Muscle of back (tissue), 11 donors: ENCODE data around the gene CYP27C1. TPM values are rescaled to one million over a fixed set of nuclear protein-coding genes. Genes with fewer than 3 reads are reported as not detected.
A peak's percentile ranks its signal among the peaks of the same experiment; 100 is the strongest.
"Not testable (repeated sequence)": the region's sequence is repeated elsewhere in the genome, so short reads cannot be mapped to it uniquely, and the experiment has no call there.

Experiments
- DNase-seq, 3 donors: peaks; one replicate each; pipeline versions ENCODE4 v3.0.0 to v3.0.0-alpha.2; 2013
- polyA plus RNA-seq, 10 donors: library from polyadenylated mRNA; unstranded; fragments of 120-200 nt; gene quantifications; one replicate each; pipeline ENCODE4 v1.2.1, GENCODE V29; 2013; ENCODE audit not compliant: insufficient read length in 10 of 10

The CYP27C1 gene
- polyA plus RNA-seq, 10 donors = 2.7 to 7.5 (median 5.2) TPM

DNA sequence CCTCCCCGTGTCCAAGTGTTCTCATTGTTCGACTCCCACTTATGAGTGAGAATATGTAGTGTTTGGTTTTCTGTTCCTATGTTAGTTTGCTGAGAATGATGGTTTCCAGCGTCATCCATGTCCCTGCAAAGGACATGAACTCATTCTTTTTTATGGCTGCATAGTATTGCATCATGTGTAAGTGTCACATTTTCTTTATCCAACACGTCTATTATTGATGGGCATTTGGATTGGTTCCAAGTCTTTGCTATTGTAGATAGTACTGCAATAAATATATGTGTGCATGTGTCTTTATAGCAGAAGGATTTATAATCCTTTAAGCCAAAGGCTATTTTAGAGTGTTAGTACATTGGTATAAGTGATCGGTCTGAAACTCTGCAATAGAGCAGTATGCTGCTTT lies 4.0 kb upstream of the CYP27C1 start:
- not testable (repeated sequence) for DNase-seq

DNA sequence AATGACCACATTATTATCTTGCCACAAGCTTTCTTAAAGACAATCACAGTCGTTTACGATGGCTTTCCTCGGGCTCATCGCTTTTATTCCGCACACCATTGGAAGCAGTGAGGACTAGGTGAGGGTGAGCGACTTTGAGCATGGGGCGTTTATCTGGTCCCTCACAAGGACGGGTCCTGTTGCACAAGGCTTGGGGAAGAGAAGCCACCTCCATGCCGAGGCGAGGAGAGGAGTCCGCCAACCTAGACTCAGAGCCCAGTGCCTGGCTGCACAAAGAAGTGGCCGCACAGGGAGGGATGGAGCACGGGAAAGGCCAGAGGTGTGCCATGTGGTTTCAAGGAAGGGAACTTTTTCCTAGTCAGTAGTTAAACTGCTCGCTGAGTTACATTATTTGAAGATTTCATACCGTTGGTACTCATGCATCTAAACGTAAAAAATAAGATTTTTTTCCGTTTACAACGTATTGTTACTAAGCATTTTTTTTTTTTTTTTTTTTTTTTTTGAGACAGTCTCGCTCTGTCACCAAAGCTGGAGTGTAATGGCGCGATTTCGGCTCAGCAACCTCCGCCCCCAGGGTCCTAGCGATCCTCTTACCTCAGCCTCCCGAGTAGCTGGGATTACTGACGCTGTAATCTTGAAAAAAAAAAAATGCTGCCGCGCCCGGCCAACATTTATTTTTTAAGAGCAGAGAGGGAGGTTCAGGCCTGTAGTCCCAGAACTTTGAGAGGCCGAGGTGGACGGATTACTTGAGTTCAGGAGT lies 849 bp upstream of the CYP27C1 start:
- DNase-seq = peak in 2 of 3 donors; percentile 16 to 76

- peak in 2 of 3 donors; percentile 50 to 74 for DNase-seq
Measured at GRCh38 chr2:127219171-127220070, 678 bp downstream of the CYP27C1 start.

GRCh38 chr2:127218812-127219170 lies 1.3 kb downstream of the CYP27C1 start:
- DNase-seq = no peak

GRCh38 chr2:127217470-127218325 lies 2.4 kb downstream of the CYP27C1 start:
- no peak for DNase-seq

- DNase-seq = no peak
Measured at GRCh38 chr2:127216593-127216992, 3.5 kb downstream of the CYP27C1 start.

- no peak for DNase-seq
Measured at GRCh38 chr2:127216095-127216494, 4.0 kb downstream of the CYP27C1 start.

DNA sequence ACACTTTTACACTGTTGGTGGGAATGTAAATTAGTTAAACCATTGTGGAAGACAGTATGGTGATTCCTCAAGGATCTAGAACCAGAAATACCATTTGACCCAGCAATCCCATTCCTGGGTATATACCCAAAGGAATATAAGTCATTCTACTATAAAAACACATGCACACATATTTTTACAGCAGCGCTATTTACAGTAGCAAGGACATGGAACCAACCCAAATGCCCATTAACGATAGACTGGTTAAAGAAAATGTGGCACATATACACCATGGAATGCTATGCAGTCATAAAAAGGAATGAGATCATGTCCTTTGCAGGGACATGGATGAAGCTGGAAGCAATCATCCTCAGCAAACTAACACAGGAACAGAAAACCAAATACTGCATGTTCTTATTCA lies 5.9 kb downstream of the CYP27C1 start:
- DNase-seq = not testable (repeated sequence)

DNA sequence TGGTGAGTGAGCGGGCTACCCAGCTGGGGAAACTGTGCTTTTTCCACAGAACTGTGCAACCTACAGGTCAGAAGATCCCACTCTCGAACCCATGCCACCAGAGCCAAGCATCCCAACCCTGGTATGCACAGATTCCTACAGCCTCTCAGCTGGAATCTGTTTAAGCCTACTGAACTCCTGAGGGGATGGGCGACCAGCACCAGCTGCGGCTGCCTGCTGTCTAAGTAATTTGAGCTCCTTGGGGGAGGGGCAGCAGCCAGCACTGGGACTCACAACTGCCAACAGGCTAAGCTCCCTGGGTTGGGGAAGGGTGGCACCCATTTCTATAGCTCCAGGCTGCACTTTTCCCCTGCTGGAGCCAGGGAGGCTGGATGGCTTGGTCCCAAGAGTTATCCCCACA lies 11.8 kb downstream of the CYP27C1 start:
- peak in 2 of 3 donors; percentile 48 to 52 for DNase-seq

DNA sequence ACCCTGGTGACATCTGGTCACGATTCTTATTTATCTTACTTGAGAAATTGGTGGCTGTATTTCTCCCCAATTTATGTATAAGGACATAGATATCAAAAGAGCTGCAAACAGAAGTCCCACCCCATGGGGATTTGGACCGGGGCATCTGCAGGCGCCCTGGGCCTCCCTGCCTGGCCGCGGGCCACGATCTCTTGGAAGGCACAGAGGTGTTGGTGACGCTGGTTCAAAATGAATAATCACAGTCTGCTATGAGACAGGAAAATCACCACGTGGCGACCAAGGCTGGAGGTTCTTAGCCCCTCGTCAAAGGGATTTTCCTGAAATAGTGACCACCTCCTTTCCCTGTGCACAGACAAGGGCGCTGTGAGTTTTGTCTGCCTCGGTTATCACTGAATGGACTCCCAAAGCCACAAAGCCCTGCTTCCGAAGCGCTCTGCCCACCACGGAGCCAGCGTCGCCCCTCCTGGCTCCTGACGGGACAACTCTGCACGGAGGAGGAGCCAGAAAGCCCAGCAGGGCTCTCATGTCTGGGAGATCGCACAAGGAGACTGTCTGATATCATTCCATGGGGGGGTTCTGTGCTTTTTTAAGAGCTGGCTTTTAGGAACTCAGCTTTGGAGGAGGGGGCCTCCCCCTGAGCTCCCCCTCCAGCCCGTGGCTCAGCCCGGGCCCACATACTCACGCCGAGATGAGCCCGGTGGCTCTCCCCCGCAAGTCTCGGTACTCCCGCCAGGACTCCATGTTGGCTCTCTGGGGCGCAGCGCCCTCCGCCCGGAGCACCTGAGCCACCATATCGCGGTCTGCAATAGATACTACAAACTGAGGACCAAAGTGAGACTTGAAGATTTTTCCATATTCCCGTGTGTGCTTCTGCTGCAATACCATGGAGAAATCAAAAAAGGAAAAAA lies 14.6 kb downstream of the CYP27C1 start:
- no peak for DNase-seq

GRCh38 chr2:127201452-127201851 lies 18.6 kb downstream of the CYP27C1 start:
- DNase-seq = no peak

GRCh38 chr2:127200962-127201361 lies 19.1 kb downstream of the CYP27C1 start:
- no peak for DNase-seq

GRCh38 chr2:127199223-127199622 lies 20.9 kb downstream of the CYP27C1 start:
- DNase-seq = no peak

- DNase-seq = peak in 2 of 3 donors; percentile 44 to 72
Measured at GRCh38 chr2:127197475-127198385, 22.4 kb downstream of the CYP27C1 start.

DNA sequence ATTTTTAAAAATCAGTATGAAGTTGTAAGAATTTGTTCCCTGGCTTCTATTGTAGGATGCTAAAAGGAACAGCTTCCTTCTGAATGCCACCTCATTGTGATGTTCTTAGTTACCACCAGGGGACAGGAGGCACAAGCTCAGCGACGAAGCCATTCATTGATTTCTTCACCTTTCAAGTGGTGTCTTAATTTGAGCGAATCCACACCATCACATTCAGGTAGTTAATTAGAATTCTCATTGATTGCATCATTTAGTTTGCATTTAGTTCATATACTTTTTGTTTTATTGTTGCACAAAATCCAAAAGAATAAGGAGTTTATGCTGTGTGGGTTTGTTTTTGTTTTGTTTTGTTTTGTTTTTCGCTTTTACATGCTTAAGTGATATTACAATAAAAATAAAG lies 23.1 kb downstream of the CYP27C1 start:
- no peak for DNase-seq

- DNase-seq = no peak
Measured at GRCh38 chr2:127196549-127196948, 23.6 kb downstream of the CYP27C1 start.

- no peak for DNase-seq
Measured at GRCh38 chr2:127195140-127196074, 24.7 kb downstream of the CYP27C1 start.

GRCh38 chr2:127194447-127194846 lies 25.7 kb downstream of the CYP27C1 start:
- no peak for DNase-seq

DNA sequence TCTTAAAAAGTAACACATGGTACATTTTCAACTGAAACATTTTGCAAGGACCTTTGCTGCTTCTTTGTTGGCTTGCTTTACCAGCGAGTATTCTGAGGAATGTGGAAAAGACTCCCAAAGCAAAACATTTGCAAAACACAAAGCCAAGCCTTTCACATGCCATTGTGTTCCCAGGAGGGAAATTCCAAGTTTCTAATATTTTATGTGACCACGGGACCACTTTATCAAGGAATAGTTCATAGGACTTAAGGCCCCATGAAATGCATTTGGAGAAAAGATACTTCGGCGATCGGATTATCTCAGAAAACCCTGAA lies 26.2 kb downstream of the CYP27C1 start:
- peak in 2 of 3 donors; percentile 55 to 82 for DNase-seq
